T-helper 22 cell (primary cell): ENCODE measurements around the gene RUNX2.

ENCODE experiments used
- DNase-seq: peaks from one replicate; pipeline ENCODE4 v3.0.0-alpha.2; 2020; ENCODE audit warnings: low read depth

RUNX2 gene

DNA sequence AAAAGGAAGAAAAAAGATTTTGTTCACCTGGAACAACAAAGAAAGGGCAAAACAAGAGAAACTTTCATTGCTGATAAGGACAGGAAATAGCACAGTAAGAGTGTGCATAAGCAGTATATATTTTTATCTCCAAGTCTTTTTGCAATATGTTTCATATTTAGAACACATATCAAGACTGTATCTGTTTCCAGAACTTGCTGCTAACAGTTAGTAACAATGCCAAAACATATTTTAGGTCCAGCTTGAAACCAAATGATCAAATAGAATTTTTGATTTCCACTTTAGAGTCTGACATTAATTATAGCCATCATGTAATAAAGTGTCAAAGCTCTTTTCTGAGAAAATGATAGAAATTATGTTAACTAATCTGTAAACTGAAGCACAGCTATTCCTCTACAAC, 193.1 kb downstream of the RUNX2 start:
- DNase-seq = no peak

DNA sequence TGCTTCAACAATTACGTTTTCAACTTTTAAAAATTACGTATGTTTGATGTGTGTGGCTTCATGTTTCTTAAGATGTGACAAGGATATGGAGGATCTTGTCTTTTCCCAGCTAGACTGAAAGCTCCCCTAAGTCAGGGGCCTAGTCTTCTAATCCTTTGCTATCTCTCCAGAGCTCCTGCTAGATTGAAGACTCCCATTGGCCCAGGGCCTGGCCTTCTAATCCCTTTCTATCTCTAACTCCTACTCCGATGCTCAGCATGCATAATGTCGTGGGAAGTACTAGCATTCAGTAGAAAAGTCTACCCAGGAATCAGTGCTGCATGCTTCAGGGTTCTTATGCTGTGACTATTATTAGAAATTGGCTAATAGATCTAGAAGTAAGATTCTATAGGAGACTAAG, 194.4 kb downstream of the RUNX2 start:
- DNase-seq = no peak

DNA sequence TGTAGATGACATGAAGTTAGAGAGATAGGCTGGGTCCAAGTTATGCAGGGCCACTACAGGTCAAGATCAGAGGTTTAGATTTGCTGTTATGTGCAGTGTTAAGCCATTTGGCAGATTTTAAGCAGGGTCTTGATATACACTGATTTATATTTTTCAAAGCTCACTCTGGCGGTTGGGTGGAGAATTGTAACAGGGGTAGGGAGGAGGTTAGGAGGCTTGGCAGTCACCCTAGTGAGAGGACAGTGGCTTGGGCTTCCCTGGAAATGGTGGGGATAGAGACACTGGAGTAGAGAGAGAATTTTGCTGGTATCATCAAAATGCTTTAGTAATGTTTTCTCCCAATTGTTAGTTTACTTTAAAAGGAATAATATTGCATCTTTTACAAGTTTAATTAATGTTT, 199.1 kb downstream of the RUNX2 start:
- DNase-seq = no peak

DNA sequence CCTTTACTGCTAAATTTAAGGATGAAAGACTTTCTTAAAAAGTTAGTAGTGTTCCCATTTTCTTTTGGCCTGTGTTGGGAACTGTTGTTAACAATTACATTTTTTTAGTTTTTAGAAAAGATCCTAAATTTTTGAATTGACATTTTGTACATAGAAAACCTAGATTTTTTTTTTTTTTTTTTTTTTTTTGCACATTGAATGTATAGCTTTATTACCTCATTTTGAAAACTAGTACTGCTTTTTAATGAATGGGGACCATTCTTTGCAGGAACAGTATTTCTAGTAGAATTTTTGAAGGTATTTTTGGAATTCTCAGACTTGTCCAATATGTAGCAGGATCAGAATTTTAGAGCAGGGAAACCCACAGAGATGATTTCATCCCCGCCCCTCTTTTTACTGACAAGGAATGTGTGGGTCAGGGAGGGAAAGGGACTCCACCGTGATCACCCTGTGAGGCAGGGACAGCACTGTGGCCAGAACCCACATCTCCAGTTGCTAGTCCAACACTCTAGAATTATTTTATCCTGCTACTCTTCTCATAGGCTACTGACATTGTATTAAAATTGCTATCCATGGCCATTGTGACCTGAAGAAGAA, 204.0 kb downstream of the RUNX2 start:
- no peak for DNase-seq

DNA sequence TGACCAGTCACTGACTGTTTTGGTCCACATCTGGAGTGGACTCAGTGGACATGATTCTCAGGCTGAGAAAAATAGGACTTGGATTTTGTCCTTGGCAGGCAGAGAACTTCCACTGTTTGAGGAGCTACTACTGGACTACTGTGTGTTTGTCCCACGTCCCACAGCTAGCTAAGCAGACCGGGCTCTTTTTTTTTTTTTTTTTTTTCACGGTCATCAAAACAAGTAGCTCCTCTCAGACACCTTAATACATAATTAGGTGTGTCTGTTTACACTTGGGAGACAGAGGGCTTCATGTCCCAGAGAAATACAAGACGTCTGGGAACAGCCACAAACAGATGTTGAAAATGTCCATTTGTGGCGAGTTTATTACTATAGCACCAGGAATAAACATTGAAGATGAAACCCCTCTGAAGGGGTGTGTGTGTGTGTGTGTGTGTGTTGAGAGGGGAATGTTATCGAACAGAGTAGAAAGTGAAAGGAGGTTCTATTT, 204.6 kb downstream of the RUNX2 start:
- no peak for DNase-seq

DNA sequence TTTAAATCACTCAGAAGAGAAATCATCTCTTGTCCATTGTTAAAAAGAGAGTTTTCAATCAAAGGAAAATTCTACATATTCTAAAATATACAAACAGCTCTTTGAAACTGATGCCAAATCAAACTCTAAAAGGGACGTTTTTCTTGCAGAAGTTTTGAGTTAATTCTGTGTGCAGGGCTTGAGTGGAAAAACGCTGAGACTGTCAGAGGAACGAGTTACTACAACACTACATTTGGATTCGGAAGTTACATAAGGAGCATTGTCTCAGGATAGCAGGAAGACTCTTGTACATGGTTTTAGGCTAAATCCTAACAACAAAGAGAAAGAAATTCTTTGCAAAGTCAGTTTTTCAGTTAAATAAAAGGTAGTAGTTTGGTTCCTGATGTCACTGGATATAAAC, 205.3 kb downstream of the RUNX2 start:
- no peak for DNase-seq

DNA sequence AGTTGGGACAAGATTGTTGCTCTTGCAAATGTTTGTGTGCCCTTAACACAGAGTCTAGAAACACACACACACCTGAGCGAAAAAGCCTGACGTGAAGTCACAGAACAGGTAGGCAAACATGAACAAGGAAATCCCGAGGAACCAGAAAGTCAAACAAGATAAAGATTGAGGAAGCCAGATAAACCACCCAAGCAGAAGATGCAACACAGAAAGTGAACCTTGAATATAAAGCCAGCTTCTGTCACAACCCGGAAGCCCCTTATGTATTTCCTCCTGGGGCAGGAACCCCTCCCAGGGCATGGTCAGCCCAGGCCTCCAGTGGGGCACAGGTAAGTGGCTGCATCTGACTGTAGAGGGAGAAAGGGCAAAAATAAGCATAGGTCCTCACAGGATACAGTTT, 207.8 kb downstream of the RUNX2 start:
- DNase-seq = no peak

DNA sequence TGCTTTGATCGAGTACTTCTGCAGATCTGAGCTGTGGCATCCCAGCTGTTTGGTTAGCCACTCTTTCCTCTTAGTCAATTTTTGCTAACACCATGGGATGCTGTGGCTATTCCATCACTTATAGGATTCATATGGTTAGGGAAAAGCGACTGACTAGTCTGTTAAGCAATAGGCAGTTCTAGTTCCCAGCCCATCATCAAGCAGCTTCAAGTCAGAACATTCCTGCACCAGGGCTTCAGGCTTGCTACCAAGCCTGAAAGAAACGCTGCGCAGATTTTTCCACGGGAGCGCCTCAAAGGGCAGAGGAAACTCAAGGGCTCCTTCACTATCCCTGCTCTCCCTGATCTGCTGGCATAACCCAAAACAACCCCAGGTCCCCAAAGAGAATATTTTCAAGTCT, 209.4 kb downstream of the RUNX2 start:
- DNase-seq = no peak

DNA sequence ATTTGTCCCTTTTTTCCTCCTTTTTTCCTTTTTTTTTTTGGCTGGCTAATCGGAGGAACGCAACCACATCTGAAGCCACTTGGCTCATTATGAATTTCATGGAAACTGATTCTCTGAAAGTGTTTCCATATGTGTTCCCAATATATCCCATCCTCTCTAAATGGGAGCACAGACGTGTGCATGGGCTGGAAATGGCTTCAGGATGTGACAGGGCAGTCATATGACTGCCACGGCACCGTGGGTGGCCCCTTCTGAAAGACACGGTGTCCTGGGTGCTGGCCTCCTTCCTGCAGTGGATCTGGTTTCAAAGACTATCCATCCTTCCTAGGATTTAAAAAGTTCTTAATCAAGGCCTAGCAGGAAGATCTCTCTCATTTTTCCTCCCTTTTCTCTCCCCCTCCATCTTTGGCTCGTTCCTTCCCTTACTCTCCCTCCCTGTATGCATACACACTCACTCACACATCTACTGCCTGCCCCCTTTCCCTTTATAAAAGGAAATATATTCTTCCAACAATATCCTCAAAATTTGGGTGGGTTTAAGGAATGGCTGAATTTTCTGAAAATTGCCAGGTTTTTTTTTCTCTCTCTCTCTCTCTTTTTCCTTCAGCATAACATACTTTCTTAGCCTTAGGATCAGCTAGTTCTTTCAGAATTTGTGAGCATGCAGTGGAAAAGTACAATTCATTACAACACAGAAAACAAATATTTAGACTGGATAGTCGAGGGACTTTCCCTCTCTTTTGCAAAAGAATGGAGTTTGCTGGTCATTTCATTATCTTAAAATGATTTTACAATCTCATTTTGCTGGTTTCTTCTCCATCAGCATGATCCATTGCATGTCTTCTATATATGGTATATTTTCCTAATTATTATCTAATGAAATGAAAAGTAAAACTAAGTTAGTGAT, 210.8 kb downstream of the RUNX2 start:
- no peak for DNase-seq

DNA sequence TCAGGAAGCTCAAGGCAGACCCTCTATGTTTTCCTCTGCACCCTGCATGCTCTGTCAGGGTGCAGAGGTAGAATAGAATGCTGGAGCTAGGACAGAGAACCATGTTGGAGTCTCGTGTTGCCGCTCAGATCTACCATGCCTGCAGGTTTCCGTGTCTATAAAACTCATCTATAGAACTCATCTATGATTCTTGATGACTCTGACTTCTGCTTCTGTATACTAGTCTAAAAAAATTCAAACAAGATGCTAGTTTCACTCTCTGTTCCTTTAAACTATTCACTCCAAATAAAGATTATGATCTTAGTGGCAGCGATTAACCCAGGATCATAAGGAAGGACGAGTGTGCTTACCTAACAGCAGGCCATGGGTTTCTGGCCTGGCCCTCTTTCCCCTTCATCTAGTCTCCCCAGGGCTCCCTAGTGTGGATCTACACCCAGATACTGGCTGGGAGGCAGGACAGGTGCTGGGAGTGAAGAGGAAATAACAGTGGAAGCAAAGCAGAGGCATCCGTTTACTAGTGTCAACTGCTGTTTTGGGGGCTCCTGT, 212.3 kb downstream of the RUNX2 start:
- no peak for DNase-seq

DNA sequence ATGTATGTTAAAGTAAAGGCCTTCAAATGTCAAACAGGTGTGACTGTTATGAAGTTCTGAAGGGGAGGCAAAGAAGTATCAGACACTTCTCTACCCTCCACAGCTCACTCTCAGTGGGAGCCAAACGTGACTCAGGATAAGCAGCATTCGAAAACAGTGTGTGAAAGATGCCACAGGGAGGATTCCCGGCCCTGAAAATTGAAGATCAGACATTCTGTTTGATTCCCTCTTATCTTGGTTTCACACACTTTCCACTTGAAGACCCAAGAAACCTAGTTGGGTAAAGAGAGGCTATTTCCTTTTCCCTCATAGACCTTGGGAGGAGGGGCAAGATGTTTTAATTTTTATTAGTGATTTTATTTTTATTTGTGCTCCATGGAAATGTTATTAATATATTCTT, 213.8 kb downstream of the RUNX2 start:
- DNase-seq = no peak

DNA sequence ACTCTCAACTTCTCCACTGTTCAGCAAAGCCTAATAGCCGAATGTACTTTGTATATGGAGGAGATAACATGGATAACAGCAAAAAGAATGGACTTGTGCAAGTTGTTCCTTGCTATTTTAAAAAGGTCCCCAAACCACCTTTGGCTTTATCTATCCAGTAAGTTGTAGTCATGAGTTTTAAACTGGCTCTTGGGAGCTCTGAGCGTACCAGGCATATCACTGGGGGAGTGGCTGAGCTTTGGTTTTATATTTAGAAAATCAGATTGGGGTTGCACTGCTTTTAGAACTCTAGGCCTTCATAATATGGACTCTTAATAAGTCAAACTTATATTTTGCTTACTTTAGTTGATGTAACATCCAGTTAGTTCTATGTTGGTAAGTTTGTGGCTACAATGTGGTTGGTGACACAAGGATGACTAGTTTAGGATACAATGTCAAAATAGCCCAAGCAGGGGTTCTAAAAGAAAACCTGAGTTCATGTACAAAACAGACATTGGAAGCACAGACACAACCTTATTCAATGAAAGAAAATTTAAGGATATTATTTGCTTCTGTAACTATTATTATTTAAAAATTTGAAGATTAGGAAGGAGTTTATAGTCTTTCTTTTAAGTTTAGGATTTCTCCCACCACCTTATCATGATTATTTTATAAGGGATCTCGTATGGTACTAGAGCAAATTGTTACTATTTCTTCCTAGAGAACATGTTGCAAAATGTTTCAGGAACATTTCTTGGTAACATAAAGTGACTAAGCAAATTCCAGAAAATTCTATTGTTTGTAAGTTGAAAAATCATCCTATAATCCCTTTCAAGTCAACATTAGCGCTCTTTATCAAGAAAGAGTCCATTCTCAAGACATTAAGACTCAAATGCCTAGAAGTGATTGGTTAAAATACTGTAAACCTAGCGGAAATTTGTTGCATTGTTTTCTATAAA, 215.4 kb downstream of the RUNX2 start:
- DNase-seq = no peak

DNA sequence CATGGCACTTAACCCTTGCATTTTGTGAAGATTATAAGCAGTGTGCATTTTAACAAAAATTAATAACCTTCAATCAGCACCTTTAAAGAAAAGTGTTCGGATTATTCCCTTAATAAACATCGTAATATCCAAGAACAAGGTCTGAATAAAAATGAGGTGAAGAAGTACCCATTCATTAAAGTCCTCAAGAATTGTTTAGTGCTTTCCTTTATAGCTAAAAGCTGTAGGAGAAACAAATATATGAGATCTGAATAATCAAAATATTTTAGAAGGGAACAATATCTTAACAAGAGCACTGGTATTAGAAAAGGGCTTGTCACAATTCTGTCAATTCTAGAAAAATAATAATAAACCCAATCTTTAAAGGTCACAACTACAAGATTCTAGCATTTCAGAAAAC, 217.3 kb downstream of the RUNX2 start:
- no peak for DNase-seq

DNA sequence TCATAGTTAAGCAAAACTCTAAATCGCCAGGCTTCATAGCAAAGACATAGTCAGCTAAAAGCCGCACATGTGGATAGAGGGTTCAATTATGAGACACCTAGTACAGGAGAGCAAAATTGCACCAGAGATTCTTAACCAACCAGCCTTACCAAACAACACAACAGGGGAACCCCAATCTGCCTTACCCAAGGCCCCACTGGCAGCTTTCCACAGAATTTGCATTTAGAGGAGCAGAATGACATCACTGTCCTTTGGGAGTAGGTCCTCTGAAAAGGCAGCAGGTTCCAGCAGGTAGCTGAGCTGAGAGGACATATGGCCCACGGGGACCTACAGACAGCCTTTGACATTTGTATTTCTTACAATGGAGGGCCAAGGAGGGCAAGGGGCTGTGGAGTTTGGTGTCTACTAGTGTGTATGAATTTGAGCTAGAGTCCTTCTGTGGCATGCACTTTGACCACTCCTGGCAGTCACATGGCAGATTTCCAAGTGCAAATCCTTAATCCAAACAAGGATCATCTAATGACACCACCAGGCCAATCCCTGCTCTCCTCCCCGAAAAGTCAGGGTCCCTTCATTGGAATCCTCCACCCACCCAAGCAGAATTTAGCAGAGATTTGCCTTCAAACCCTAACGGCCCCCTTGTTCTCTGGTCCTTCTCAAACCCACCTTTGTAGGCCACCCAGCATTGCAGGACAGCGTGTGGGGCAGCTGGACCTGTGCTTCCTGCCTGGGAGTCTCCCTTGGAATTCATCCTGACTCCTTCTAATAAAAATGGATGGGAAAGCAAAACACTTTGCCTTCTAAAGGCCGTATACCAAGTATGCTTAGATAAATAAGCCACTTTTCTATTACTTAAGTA, 220.8 kb downstream of the RUNX2 start:
- DNase-seq = no peak

DNA sequence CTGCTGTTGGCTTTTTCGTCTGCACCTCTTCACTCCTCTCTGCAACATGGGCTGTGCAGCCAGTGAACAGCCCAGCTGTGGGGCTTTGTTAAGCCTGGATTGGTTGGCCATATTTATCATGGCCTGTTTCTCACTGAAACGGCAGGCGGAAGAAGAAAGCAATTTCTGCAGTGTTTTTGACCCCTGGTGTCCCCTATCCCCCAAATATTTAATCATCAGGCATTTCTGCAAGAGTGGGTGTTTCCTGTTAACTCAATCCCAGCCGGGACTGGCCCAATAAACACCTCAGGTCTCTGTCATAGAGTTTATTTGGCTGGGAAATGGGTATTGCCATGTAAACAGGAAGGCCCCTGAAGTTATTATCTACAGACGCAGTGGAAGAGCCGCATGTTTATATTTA, 224.4 kb downstream of the RUNX2 start:
- no peak for DNase-seq

DNA sequence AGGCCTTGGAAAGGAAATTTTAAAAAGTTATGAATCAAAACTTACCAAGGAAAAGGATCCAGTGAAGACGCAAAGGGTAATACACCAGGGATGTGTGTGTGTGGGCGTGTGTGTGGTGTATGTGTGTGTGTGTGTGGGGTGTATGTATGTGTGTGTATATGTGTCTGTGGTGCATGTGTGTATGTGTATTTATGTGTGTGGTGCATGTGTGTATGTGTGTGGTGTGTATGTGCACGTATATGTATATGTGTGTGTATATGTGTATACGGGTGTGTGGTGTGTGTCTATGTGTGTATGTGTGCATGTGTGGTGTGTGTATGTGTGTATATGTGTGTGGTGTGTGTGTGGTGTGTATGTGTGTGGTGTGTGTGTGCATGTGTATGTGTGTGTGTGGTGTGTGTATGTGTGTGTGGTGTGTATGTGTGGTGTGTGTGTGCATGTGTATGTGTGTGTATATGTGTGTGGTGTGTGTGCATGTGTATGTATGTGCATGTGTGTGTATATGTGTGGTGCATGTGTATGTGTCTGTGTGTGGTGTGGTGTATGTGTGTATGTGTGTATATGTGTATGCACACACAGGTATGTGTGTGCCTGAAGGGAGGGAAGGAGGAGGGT, 225.7 kb downstream of the RUNX2 start:
- no peak for DNase-seq

DNA sequence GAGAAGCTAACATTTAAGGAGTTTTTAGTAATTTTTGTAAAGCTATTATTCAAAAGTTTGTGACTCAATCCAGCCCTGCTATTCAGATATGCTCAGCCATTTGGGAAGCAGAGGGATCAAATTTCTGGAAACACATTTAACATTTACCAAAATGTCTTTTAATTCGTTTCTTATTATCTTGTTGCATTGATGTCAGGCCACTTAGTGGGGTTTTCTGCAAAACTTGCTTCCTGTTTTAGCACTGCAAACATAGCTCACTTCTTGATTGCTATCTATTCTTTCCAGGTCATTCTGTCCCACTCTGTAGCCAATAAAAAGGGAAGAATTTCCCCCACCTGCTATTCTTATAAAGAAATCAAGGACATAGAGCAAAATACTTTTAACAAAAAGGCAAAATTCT, 226.5 kb downstream of the RUNX2 start:
- no peak for DNase-seq

DNA sequence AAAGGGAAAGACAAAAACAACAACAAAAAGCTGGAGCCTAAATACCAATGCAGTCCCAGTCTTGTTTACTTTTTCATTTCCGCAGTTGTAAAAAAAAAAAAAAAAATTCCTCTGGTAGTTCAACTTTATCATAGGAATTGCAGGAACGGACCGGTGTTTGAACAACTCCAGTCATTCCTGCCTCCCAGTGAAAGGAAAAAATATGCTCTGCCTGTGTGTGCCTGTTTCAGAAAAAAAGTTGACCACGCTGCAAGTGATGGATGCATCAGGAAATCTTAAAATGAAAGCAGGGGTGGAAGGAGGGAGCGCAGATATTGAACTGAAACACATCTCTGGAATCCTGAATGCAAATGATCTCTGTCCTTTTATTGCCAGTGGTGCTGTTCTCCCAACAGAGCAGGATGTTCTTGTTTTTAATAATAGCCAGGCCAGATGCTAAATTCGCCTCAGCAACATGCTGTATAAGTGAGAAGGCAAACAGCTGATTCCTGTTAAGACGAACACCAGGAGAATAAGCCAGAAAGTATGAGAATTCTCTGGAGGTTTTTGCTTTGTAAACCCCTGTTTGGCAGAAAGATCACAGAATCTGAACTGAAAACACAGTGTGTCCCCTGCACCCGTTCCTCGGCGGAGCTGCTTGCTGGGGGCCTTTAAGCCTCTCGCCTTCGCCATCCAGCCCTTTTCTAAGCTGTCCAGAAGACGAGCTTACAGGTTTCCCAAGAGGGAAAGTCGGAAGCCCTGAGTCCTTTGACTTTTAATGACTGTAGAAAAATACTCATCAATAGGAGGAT, 228.0 kb downstream of the RUNX2 start:
- DNase-seq = no peak

DNA sequence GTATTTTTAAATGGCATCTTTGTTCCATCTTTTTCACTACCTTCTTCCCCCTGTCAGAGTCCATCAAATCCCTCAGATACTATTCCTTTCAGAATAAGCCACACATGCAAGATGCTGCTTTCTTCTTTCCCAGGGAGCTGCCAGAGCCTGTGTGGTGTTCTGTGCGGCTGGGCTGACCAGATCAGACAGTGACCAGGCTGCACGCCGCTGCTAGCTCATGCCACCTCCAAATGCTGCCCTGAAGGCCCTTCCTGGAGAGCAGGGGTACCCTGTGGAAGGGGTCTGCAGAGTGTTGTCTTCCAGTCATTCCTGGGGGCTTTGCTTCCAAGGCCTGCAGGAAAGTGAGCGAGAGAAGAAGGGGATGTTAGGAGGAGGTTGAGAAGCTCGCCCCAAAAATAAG, 228.7 kb downstream of the RUNX2 start:
- no peak for DNase-seq

DNA sequence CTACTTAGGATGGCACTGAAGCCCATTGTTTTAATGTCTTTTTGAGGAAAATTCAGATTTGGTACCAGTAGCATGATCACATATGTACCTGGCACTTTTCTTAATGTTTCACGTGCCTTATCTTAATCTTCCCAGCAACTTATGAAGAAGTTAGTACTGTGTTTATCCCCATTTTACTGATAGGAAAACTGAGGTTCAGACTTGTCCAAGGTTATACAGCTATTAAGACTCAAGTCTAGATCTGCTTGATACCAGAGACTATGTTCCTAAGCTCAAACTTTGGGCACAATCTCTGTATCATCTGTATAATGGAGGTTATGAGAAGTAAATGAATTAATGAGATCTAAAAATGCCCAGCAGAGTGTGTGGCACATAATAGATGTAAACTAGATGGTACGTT, 229.3 kb downstream of the RUNX2 start:
- no peak for DNase-seq
